Lower leg skin (tissue), 3 donors: ENCODE results near the gene TBPL1.

Source experiments
- POLR2A ChIP-seq, 2 donors: fragments of 450-650 bp; IDR thresholded peaks; one replicate each; pipeline ENCODE4 v1.6.1; 2016 to 2017; ENCODE audit warnings: antibody characterized with exemption in 2 of 2, mild to moderate bottlenecking in 1 of 2, moderate library complexity in 1 of 2
- TF ChIP-seq, protein P1 (sequence below), 3 donors: fragments of 450-650 bp; IDR thresholded peaks; one replicate each; pipeline ENCODE4 v1.5.1; 2016; ENCODE audit warnings: antibody characterized with exemption in 3 of 3, mild to moderate bottlenecking in 3 of 3, moderate library complexity in 2 of 3

DNA sequence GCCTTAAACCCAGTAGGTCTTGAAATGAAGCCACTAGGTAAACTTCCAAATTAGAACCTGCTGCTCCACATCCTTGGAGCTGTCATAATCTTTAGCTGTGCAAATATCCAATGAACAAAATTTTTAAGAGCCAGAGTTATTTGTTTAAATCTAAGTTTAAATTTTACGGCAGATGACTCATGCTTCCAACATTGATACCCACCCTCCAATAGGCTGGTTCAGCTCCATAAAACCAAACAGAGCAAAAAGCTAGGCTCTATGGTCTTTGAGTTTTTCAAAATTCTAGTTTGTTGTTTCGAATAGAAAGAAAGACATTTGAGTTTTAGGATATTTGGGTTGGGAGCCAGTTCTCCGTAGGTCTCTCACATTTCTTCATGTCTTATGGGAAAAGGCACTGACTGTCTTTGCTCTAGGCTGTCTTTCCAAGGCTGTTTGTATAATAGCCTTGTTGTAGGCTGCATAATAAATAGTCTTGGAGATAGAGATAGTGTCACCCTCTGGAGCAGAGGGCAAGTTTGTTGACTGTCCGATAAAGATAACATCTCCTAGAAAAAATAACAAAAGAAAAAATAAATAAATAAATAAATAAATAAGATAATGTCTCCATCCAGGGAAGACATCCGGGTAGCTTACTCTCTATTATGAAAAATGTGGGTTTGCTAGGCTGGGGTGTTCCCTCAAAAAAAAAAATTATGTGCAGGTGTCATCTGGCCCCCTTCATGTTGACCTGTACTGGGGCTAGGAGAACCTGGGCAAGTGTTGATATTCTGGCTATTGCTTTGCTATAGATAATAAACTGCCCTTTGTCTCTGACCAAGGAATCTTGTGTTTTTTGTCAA is 62.9 kb downstream of the TBPL1 start:
- TF ChIP-seq, protein P1, sequence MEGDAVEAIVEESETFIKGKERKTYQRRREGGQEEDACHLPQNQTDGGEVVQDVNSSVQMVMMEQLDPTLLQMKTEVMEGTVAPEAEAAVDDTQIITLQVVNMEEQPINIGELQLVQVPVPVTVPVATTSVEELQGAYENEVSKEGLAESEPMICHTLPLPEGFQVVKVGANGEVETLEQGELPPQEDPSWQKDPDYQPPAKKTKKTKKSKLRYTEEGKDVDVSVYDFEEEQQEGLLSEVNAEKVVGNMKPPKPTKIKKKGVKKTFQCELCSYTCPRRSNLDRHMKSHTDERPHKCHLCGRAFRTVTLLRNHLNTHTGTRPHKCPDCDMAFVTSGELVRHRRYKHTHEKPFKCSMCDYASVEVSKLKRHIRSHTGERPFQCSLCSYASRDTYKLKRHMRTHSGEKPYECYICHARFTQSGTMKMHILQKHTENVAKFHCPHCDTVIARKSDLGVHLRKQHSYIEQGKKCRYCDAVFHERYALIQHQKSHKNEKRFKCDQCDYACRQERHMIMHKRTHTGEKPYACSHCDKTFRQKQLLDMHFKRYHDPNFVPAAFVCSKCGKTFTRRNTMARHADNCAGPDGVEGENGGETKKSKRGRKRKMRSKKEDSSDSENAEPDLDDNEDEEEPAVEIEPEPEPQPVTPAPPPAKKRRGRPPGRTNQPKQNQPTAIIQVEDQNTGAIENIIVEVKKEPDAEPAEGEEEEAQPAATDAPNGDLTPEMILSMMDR (IDR thresholded peaks at IDR 0.05), result no peak
- TF ChIP-seq POLR2A (IDR thresholded peaks at IDR 0.05), result no peak
